Fibroblast of mammary gland (primary cell): ENCODE results near the gene ZSWIM9.

ENCODE experiments used
- DNase-seq: peaks from one replicate; pipeline ENCODE4 v3.0.0-alpha.2; 2010; ENCODE audit warnings: low read depth
- H3K4me3 ChIP-seq: 2 replicates; pipeline ENCODE4 v1.5.1; 2011; ENCODE audit warnings: low read depth, mild to moderate bottlenecking, low read length, moderate library complexity; ENCODE audit not compliant: control insufficient read depth
- TF ChIP-seq, protein P1 (sequence below): conservative IDR thresholded peaks from 2 replicates; pipeline ENCODE4 v1.5.1; 2011; ENCODE audit warnings: low read depth, low read length, inconsistent platforms; ENCODE audit not compliant: control insufficient read depth, insufficient read depth

The ZSWIM9 gene

GRCh38 chr19:48247212-48247611 is 76.7 kb downstream of the ZSWIM9 start:
- TF ChIP-seq, protein P1, sequence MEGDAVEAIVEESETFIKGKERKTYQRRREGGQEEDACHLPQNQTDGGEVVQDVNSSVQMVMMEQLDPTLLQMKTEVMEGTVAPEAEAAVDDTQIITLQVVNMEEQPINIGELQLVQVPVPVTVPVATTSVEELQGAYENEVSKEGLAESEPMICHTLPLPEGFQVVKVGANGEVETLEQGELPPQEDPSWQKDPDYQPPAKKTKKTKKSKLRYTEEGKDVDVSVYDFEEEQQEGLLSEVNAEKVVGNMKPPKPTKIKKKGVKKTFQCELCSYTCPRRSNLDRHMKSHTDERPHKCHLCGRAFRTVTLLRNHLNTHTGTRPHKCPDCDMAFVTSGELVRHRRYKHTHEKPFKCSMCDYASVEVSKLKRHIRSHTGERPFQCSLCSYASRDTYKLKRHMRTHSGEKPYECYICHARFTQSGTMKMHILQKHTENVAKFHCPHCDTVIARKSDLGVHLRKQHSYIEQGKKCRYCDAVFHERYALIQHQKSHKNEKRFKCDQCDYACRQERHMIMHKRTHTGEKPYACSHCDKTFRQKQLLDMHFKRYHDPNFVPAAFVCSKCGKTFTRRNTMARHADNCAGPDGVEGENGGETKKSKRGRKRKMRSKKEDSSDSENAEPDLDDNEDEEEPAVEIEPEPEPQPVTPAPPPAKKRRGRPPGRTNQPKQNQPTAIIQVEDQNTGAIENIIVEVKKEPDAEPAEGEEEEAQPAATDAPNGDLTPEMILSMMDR, result no peak
- H3K4me3 ChIP-seq, result no peak overlapping the region
- DNase-seq, result no peak
